Measurements from ENCODE around the gene TF.

GRCh38 chr3:133827136-133827535 is 80.9 kb downstream of the TF start:
- no peak for TF ChIP-seq CTCF (IDR thresholded peaks at IDR 0.05; ENCODE audit: insufficient read depth, low read length)
- TF ChIP-seq POLR2AphosphoS5 (IDR thresholded peaks at IDR 0.05; ENCODE audit: low read depth) = no peak
